Measurements from ENCODE around the gene TUB.

GRCh38 chr11:8149726-8150125, 68.7 kb downstream of the TUB start:
- TF ChIP-seq TAF1 (IDR thresholded peaks at IDR 0.05; ENCODE audit: borderline replicate concordance, insufficient read depth, low read length) (no peak), POLR2AphosphoS5 (IDR thresholded peaks at IDR 0.05; ENCODE audit: low read depth, low read length) (no peak), SIN3A (IDR thresholded peaks at IDR 0.05; ENCODE audit: borderline replicate concordance, insufficient read depth, low read length) (no peak), REST (IDR thresholded peaks at IDR 0.05; ENCODE audit: insufficient read depth in 1 of 2, low read depth in 2 of 2, low read length in 2 of 2) (no peak)

Data from PFSK-1 (cell line).